HFF-Myc (cell line): ENCODE measurements around the gene NR3C1.

Source experiments
- DNase-seq: peaks from one replicate; pipeline ENCODE4 v3.0.0-alpha.2; 2011; ENCODE audit warnings: low read depth; ENCODE audit errors: extremely low read depth
- H3K4me3 ChIP-seq: replicated peaks from 2 replicates; pipeline ENCODE4 v1.5.1; 2011; ENCODE audit warnings: low read depth, mild to moderate bottlenecking, control low read depth, low read length
- CTCF ChIP-seq: IDR thresholded peaks from 2 replicates; pipeline ENCODE4 v1.5.1; 2012; ENCODE audit warnings: mild to moderate bottlenecking, low read depth, low read length, control low read depth; ENCODE audit errors: missing control alignments

The NR3C1 gene

GRCh38 chr5:143399616-143400540 lies 3.6 kb downstream of the NR3C1 start:
- peak overlapping the region; percentile 6 for H3K4me3 ChIP-seq
- no peak for TF ChIP-seq CTCF
- DNase-seq: no peak

DNA sequence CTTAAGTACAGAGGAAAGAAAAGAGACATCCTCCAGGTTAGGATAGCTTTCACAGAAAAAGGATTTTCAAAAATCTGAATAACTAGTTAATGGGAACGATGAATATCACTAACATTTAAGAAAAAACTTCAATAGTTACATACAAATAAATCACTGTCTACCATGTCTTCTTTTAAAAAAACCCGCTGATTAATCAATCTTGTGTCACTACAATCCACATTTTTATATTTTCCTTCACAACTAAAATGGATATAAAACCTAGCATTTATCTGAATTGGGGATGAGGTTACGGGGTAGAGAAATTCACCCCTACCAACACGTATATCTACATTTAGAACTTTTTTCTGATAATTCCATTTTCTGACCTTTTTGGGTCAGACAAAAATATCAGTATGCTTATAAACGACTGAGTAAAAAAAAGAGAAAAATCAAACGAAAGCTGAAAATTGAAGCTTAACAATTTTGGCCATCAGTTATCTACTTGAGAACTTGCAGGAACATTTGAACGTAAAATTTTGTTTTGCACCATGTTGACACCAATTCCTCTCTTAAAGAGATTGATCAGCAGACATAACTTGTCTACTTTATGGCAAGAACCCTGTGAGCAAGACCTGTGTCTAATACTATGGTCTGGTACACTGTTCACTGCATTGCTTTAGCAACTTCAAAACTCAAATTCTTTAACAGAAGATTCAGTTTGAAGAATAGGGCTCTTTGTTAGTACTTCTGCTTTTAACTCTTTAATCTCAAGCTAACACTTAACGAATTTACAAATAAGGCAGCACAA lies 4.8 kb downstream of the NR3C1 start:
- no peak for TF ChIP-seq CTCF
- no peak for DNase-seq

DNA sequence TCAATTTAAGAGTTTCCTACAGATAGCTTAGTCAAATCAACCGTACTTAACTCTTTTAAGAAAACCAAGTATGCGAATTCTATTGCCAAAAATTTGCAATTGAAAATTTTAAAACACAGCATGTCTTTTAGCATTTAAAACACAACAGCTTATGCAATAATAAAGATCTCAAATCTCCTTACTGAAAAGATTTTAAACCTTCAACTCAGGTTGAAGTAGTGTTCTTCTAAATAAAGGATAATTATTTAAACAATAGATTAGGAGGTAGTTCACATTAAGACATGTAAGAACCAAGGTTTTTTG lies 5.5 kb downstream of the NR3C1 start:
- no peak for TF ChIP-seq CTCF
- no peak for DNase-seq
- peak overlapping the region; percentile 6; the same call in 1 of the 2 replicates for H3K4me3 ChIP-seq

More for the DNA sequence above, 4.8 kb downstream of the NR3C1 start:
- H3K4me3 ChIP-seq: peak overlapping the region; percentile 6; the same call in 1 of the 2 replicates

GRCh38 chr5:143397302-143398052 lies 6.0 kb downstream of the NR3C1 start:
- TF ChIP-seq CTCF: no peak
- DNase-seq: no peak
- no peak overlapping the region; the same call in 1 of the 2 replicates for H3K4me3 ChIP-seq

- no peak overlapping the region for H3K4me3 ChIP-seq
- DNase-seq: no peak
- TF ChIP-seq CTCF: no peak
Measured at GRCh38 chr5:143396353-143396940, 7.0 kb downstream of the NR3C1 start.
